OCI-LY1 (cell line): Measurements from ENCODE around the gene ATG7.

Source experiments
- H2AFZ ChIP-seq: fragments of 200-600 bp; sonication (generic), shearing (Covaris generic); 2 replicates; pipeline ENCODE4 v1.6.0; 2014; ENCODE audit warnings: antibody characterized with exemption, mild to moderate bottlenecking, low read length
- H3F3A ChIP-seq: fragments of 200-600 bp; sonication (generic), shearing (Covaris generic); 2 replicates; pipeline ENCODE4 v1.6.0; 2014; ENCODE audit warnings: mild to moderate bottlenecking, antibody characterized with exemption, low read length, moderate library complexity; ENCODE audit not compliant: insufficient read depth
- H3K27ac ChIP-seq: fragments of 200-600 bp; sonication (generic); 2 replicates; pipeline ENCODE4 v1.5.1; 2014; ENCODE audit warnings: low read length, mixed run types, mild to moderate bottlenecking, low read depth; ENCODE audit not compliant: poor library complexity, severe bottlenecking
- H3K27me3 ChIP-seq: fragments of 200-600 bp; sonication (generic); 2 replicates; pipeline ENCODE4 v1.6.0; 2014; ENCODE audit warnings: antibody characterized with exemption, mild to moderate bottlenecking, low read length, moderate library complexity; ENCODE audit not compliant: insufficient read depth
- H3K36me3 ChIP-seq: fragments of 200-600 bp; sonication (generic); 2 replicates; pipeline ENCODE4 v1.6.1; 2014; ENCODE audit warnings: mild to moderate bottlenecking, antibody characterized with exemption, low read length, moderate library complexity, mixed read lengths; ENCODE audit not compliant: insufficient read depth
- H3K4me1 ChIP-seq: fragments of 200-600 bp; sonication (generic); 2 replicates; pipeline ENCODE4 v1.5.1; 2014; ENCODE audit warnings: mild to moderate bottlenecking, low read length, moderate library complexity; ENCODE audit not compliant: insufficient read depth, severe bottlenecking
- H3K4me2 ChIP-seq: fragments of 200-600 bp; sonication (generic), shearing (Covaris generic); 2 replicates; pipeline ENCODE4 v1.6.1; 2014; ENCODE audit warnings: low read length
- H3K4me3 ChIP-seq: fragments of 200-600 bp; sonication (generic); 2 replicates; pipeline ENCODE4 v1.5.1; 2014; ENCODE audit warnings: low read length, low read depth, mild to moderate bottlenecking, mixed read lengths; ENCODE audit not compliant: poor library complexity, severe bottlenecking
- H3K79me2 ChIP-seq: fragments of 200-600 bp; shearing (Covaris generic); 2 replicates; pipeline ENCODE4 v1.6.1; 2016; ENCODE audit warnings: mixed run types, low read length, mixed read lengths; ENCODE audit not compliant: insufficient read depth
- H3K9ac ChIP-seq: fragments of 200-600 bp; sonication (generic), shearing (Covaris generic); 2 replicates; pipeline ENCODE4 v1.6.1; 2014; ENCODE audit warnings: mild to moderate bottlenecking, low read length, mixed read lengths
- H3K9me2 ChIP-seq: fragments of 200-600 bp; sonication (generic), shearing (Covaris generic); 2 replicates; pipeline ENCODE4 v1.6.1; 2014; ENCODE audit warnings: low read depth, mild to moderate bottlenecking, low read length, mixed read lengths
- H3K9me3 ChIP-seq: fragments of 200-600 bp; shearing (Covaris generic); 2 replicates; pipeline ENCODE4 v1.6.1; 2014; ENCODE audit warnings: low read length, mixed read lengths
- H4K20me1 ChIP-seq: fragments of 200-600 bp; sonication (generic), shearing (Covaris generic); 2 replicates; pipeline ENCODE4 v1.6.0; 2016; ENCODE audit warnings: mild to moderate bottlenecking, low read length; ENCODE audit not compliant: insufficient read depth
- CTCF ChIP-seq: fragments of 200-600 bp; sonication (generic), shearing (Covaris generic); IDR thresholded peaks from 2 replicates; pipeline ENCODE4 v1.5.1; 2017; ENCODE audit warnings: mild to moderate bottlenecking, antibody characterized with exemption, low read length, moderate library complexity, mixed read lengths
- EZH2 ChIP-seq: fragments of 200-600 bp; sonication (generic), shearing (Covaris generic); IDR thresholded peaks from 2 replicates; pipeline ENCODE4 v1.8.0; 2017; ENCODE audit warnings: borderline replicate concordance, mixed run types, mild to moderate bottlenecking, antibody characterized with exemption, low read length, moderate library complexity, mixed read lengths

Gene ATG7

GRCh38 chr3:11226042-11226370, 46.2 kb upstream of the ATG7 start:
- no peaks in the 10 kb centered on the region for H4K20me1 ChIP-seq
- H3K4me2 ChIP-seq = peak overlapping the region; percentile 34; the same call in 1 of the 2 replicates

GRCh38 chr3:11228041-11228440, 44.2 kb upstream of the ATG7 start:
- Histone ChIP-seq H3K4me2 (no peak overlapping the region), H4K20me1 (no peaks in the 10 kb centered on the region), H3K4me3 (no peak overlapping the region), H3K4me1 (no peaks in the 10 kb centered on the region), H3K9me2 (no peaks in the 10 kb centered on the region), H3K36me3 (no peaks in the 10 kb centered on the region), H3K9me3 (no peaks in the 10 kb centered on the region), H3K27me3 (no peaks in the 10 kb centered on the region), H3K79me2 (no peaks in the 10 kb centered on the region), H3K27ac (no peak overlapping the region), H3F3A (no peaks in the 10 kb centered on the region), H2AFZ (no peak overlapping the region), H3K9ac (no peak overlapping the region)
- TF ChIP-seq EZH2 (no peak), CTCF (no peak)

More at GRCh38 chr3:11226042-11226370, 46.2 kb upstream of the ATG7 start:
- Histone ChIP-seq H3K9me3 (no peaks in the 10 kb centered on the region), H3F3A (no peaks in the 10 kb centered on the region), H3K4me1 (no peaks in the 10 kb centered on the region), H2AFZ (no peak overlapping the region), H3K4me3 (peak overlapping the region; percentile 52), H3K9me2 (no peaks in the 10 kb centered on the region), H3K36me3 (no peaks in the 10 kb centered on the region), H3K27ac (no peak overlapping the region), H3K79me2 (no peaks in the 10 kb centered on the region), H3K9ac (no peak overlapping the region), H3K27me3 (no peaks in the 10 kb centered on the region)
- TF ChIP-seq CTCF (no peak), EZH2 (no peak)

GRCh38 chr3:11230125-11230524, 42.1 kb upstream of the ATG7 start:
- H3K27ac ChIP-seq = no peak overlapping the region
- H3K4me2 ChIP-seq = no peak overlapping the region
- no peaks in the 10 kb centered on the region for H3K79me2 ChIP-seq
- H3K9ac ChIP-seq = no peak overlapping the region
- no peaks in the 10 kb centered on the region for H4K20me1 ChIP-seq
- H3K4me3 ChIP-seq = no peak overlapping the region
- H3K4me1 ChIP-seq = no peaks in the 10 kb centered on the region
- no peaks in the 10 kb centered on the region for H3K9me2 ChIP-seq
- no peaks in the 10 kb centered on the region for H3K36me3 ChIP-seq
- no peaks in the 10 kb centered on the region for H3F3A ChIP-seq
- TF ChIP-seq EZH2 (no peak), CTCF (no peak)
- H3K27me3 ChIP-seq = no peaks in the 10 kb centered on the region
- H3K9me3 ChIP-seq = no peaks in the 10 kb centered on the region
- H2AFZ ChIP-seq = no peak overlapping the region
